SKM-1 (cell line): ENCODE data around the gene ATG2A.

Experiments used
- DNase-seq: peaks from one replicate; lab custom pipeline; 2025; ENCODE audit not compliant: unreplicated experiment; lab: John Stamatoyannopoulos, UW

Gene ATG2A

DNA sequence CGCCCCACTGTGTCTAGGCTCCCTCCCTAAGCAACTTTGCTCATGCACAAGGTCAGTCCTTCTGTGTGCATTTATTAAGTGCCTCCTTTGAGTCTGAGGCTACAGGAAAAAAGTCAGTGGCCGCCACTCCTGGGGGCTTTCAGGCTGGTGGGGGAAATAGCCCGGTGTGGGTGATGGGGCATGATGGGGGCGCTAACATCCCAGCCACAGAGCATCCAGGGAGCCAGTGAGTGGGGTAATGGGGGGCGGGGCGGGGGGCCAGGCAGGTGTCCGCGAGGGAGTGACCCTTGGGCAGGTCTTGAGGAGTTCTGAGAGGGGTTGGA lies 28.6 kb downstream of the ATG2A start:
- no peak for DNase-seq

- DNase-seq = peak; percentile 58
These were observed 29.1 kb downstream of the ATG2A start for GRCh38 chr11:64887757-64888405.

- no peak for DNase-seq
These were observed 29.7 kb downstream of the ATG2A start for GRCh38 chr11:64887234-64887756.

GRCh38 chr11:64885367-64886286 lies 31.4 kb downstream of the ATG2A start:
- DNase-seq = peak; percentile 89

GRCh38 chr11:64884019-64884418 lies 33.0 kb downstream of the ATG2A start:
- no peak for DNase-seq

- DNase-seq = no peak
These were observed 33.4 kb downstream of the ATG2A start for GRCh38 chr11:64883575-64883974.

GRCh38 chr11:64882243-64882642 lies 34.8 kb downstream of the ATG2A start:
- no peak for DNase-seq

GRCh38 chr11:64881476-64881875 lies 35.5 kb downstream of the ATG2A start:
- no peak for DNase-seq

GRCh38 chr11:64880240-64881001 lies 36.6 kb downstream of the ATG2A start:
- DNase-seq = no peak

- DNase-seq = peak; percentile 47
These were observed 37.6 kb downstream of the ATG2A start for GRCh38 chr11:64879244-64879900.

DNA sequence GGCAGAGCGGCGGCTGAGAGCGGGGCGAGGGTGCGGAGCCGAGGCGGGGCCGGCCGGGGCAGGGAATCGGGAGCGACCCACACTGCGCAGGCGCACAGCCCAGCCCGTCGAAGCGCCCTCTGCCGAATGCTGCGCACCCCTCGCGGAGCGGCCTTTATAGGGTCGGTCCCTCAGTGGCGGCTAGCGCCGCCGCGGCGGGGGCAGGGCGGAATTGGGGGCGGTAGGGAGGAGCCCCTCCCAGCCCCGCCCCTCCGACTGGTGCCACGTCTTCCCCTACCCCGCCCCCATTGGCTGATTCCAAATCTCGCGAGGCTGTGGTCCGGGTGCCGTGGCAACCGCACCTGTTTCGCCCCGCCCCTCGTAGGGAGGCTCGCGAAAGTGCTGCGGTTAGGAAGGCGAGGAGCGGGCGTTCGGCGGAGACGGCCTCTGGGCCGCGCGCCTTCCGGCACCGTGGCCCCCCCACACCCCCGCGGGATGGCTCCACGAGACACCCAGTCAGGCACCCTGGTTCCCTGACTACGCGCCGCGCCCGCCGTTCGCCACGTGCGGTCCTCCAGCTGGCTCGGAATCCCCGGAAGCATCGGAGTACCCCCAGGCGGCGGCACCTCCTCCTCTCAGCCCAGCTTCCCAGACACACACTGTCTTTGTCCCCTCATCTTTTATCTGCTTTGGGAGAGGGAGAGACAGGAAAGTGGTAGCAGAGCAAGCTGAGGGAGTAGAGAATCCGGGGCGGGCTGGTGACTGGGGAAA lies 38.3 kb downstream of the ATG2A start, which contains the start of gene EHD1:
Gene EHD1 (minus strand): TSS at position 128 of the 750 bp plus-strand sequence. CDS start 157 bp downstream, outside the sequence.
- peak; percentile 97 for DNase-seq

GRCh38 chr11:64878223-64878493 lies 38.9 kb downstream of the ATG2A start:
- no peak for DNase-seq

DNA sequence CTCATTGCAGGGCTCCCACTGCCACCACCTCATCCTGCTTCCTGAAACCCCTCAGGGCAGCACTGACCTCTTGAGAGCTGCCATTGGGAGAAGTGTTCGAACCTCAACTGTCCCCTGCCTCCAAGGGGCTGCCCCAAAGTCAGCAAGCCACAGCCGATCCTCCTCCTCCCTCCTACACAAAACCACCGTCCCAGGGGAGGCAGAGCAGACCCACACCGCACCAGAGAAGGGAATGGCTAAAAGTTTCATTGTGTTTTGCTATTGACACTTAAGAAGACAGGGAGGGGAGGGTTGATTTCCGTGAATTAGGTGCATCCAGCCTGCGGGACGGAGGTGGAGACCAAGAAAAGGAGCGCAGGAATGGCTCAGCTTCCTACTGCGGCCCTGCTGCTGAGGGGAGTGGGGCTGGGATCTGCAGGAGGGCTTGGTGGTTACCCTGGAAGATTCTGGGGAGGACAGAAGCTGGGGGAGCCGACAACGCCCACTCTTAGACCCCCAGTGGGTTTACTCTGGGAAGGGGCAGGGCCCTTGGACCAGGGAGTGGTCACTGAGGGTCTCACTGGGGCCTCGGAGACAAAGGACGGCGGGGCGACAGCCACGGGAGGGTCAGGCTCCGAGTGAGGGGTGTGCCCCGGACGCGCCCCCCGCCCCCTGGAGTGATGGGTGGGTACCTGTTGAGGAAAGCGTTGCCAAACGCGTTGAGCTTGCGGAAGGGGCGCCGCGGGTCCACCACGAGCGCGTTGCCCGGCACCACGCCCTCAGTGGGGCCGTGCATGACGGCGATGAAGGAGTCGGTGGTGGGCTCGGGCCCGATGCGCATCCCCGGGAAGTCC lies 39.4 kb downstream of the ATG2A start:
- DNase-seq = no peak

- no peak for DNase-seq
These were observed 40.1 kb downstream of the ATG2A start for GRCh38 chr11:64876835-64877341.

DNA sequence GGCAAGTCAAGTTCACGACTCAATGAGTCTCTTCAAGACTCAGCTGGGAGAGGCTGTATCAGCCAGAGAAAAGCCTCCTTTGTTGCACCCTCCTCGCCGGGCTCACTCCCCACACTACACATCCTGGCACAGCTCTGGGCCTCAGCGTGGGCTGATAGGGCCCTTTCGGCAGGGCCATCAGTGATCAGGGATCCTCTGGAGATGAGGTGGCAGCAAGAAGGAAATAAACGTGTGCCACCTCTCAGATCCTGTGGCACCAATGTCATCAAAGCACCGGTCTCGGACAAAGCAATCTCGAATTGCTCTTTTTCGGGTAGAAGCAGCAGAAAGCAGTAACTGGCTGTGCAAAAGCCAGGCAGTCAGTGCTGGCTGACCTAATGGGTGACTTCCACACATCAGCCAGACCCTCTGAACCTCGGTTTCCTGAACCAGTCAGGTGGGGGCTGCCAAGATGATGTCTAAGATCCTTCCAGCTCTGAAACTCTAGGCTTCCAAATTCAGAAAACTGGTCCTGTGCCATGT lies 40.7 kb downstream of the ATG2A start:
- no peak for DNase-seq

DNA sequence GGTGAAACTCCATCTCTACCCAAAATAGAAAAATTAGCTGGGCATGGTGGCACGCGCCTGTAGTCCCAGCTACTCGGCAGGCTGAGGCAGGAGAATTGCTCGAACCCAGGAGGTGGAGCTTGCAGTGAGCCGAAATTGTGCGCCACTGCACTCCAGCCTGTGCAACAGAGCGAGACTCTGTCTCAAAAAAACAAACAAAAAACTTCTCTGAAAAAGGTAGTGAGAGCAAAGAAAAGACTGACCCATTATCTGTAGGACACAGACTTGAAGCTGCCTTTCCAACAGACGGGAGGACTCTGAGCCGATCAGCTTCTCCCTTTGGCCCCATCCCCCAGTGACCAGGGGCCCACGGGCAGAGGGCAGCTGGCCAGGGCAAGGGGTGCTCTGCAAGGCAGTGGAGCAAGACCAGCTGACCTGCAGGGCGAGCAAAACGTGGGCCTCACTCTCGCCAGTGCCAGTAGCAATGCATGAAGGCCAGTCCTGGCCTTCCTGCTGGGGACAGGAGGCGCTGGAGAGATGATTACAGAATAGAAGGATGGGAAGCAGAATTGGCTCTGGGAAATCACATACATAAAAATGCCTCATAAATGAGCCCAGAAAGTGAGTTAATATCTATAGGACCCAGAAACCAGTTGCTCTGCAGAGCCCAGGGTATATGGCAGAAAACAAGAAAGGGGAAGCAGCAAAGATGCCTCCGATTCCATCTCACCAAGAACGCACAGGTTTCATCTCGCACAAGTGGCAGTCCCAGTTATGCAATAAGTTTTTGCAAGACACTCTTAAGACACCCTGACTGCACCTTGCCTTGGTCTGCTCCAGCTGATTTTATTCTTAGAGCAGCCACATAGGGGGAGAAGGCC lies 41.4 kb downstream of the ATG2A start:
- DNase-seq = peak; percentile 87

DNA sequence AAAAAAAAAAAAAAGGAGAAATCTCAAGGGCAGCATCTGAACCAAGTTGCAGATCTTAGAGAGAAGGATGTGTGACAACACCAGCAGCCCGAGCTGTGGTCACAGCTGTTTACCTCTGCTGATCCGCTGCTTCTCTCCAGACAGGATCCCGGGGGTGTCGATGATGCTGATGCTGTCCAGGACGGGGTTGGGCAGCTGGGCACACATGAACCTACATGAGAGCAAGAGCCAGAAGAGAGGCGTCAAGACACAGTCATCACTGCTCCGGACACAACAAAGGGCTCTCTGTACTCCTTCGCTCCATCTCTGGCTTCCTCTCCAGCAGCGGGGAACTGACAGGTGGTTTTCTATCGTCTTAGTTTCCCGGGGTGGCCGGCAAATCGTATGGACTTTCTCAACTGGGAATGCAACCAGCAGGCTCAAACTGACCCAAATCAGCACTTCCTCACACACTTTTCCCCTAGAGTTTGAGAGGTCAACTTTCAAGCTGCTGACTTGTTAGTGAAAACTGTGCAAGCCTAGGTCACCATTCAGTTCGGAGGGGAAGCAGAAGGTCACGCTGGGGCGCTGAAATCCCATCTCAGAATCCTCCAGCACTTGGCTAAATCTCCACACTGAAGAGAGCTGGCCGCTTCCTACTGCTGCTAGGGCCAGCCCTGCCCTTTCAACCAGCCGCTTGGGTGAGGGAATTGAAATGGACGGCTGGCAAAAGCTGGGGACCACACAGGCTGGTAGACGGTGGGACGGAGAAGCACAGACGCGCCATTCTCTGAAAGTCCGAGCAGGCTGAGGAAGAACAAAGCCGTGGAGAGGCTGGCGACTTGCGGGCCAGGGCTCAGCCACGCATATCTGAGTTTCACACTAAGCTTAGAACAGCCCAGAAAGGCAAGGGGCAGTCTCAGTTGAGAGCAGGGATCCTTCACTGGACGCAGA lies 42.4 kb downstream of the ATG2A start:
- no peak for DNase-seq
